Sigmoid colon (tissue), 3 donors: ENCODE measurements around the gene SSTR4.

Experiments used
- POLR2A ChIP-seq, 2 donors: fragments of 450-650 bp; IDR thresholded peaks; one replicate each; pipeline ENCODE4 v1.6.1; 2016; ENCODE audit warnings: antibody characterized with exemption in 2 of 2, mild to moderate bottlenecking in 2 of 2, moderate library complexity in 2 of 2
- TF ChIP-seq, protein P1 (sequence below), 4 experiments: fragments of 450-650 bp in 3 of 4; fragments of 200-600 bp in 1 of 4; IDR thresholded peaks; one replicate each; pipeline ENCODE4 v1.5.1; 2016 to 2019; ENCODE audit warnings: antibody characterized with exemption in 4 of 4, mild to moderate bottlenecking in 3 of 4, moderate library complexity in 2 of 4

DNA sequence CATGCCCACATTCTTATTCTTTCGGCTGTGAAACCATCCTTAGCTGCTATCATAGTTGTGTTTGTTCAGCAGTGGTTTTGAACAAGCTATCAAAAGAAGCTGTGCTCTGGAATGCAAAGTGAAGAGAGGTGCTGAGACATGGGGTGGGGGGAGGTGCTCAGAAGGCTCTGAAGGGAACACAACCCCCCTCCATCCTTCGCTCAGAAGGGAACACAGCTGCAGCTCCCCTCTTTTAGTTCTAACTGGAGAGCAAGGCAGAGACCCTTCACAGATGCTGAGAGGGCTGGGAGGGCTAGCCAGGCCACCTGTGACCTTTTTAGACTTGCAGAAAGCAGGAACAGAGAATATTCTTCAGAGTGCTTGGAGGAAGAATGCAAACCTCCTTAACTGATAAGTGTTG is 17.6 kb upstream of the SSTR4 start:
- TF ChIP-seq, protein P1, sequence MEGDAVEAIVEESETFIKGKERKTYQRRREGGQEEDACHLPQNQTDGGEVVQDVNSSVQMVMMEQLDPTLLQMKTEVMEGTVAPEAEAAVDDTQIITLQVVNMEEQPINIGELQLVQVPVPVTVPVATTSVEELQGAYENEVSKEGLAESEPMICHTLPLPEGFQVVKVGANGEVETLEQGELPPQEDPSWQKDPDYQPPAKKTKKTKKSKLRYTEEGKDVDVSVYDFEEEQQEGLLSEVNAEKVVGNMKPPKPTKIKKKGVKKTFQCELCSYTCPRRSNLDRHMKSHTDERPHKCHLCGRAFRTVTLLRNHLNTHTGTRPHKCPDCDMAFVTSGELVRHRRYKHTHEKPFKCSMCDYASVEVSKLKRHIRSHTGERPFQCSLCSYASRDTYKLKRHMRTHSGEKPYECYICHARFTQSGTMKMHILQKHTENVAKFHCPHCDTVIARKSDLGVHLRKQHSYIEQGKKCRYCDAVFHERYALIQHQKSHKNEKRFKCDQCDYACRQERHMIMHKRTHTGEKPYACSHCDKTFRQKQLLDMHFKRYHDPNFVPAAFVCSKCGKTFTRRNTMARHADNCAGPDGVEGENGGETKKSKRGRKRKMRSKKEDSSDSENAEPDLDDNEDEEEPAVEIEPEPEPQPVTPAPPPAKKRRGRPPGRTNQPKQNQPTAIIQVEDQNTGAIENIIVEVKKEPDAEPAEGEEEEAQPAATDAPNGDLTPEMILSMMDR (IDR thresholded peaks at IDR 0.05), result no peak
- TF ChIP-seq POLR2A (IDR thresholded peaks at IDR 0.05), result no peak
